Kidney (tissue), 14 donors: ENCODE measurements around the gene EXOC3. TPM values are rescaled to one million over a fixed set of nuclear protein-coding genes. Genes with fewer than 3 reads are reported as not detected.

Experiments used
- DNase-seq, 5 donors: peaks; one replicate each; pipeline ENCODE4 v3.0.0-alpha.2; 2013 to 2020
- FAIRE-seq: peaks from 2 replicates; lab custom pipeline; 2012; peaks lifted over from hg19 to GRCh38; lab: Jason Lieb, UNC
- H3K27ac ChIP-seq, 2 donors: one replicate each; pipeline ENCODE4 v1.7.0; 2013; ENCODE audit warnings: low read depth in 2 of 2, low read length in 2 of 2, inconsistent platforms in 1 of 2
- H3K27me3 ChIP-seq: one replicate; pipeline ENCODE4 v1.7.1; 2013; ENCODE audit warnings: low read length, inconsistent platforms; ENCODE audit not compliant: control insufficient read depth, insufficient read depth
- H3K36me3 ChIP-seq, 3 donors: one replicate each; pipeline versions ENCODE4 v1.7.0 to v1.7.1; 2013; ENCODE audit warnings: low read length in 3 of 3, control low read depth in 1 of 3, inconsistent platforms in 1 of 3; ENCODE audit not compliant: insufficient read depth in 3 of 3, control insufficient read depth in 2 of 3
- H3K4me1 ChIP-seq, 3 donors: one replicate each; pipeline versions ENCODE4 v1.7.0 to v1.7.1; 2013; ENCODE audit warnings: low read length in 3 of 3, inconsistent platforms in 1 of 3, low read depth in 1 of 3; ENCODE audit not compliant: control insufficient read depth in 2 of 3, insufficient read depth in 2 of 3
- H3K4me3 ChIP-seq, 3 donors: one replicate each; pipeline versions ENCODE4 v1.7.0 to v1.8.1; 2013; ENCODE audit warnings: low read length in 3 of 3, control low read depth in 1 of 3, inconsistent platforms in 1 of 3
- H3K9ac ChIP-seq, 3 donors: one replicate each; pipeline versions ENCODE4 v1.7.0 to v1.7.1; 2013; ENCODE audit warnings: low read length in 3 of 3, control low read depth in 1 of 3, inconsistent platforms in 1 of 3
- H3K9me3 ChIP-seq, 3 donors: one replicate each; pipeline versions ENCODE4 v1.7.0 to v1.7.1; 2013; ENCODE audit warnings: low read length in 3 of 3, control low read depth in 1 of 3, inconsistent platforms in 1 of 3; ENCODE audit not compliant: control insufficient read depth in 2 of 3, insufficient read depth in 1 of 3
- intact Hi-C: fragments of 100-400 bp; cut with DNase I; formaldehyde crosslinking; loops from one replicate; pipeline ENCODE4 v1.11.1; 2022
- polyA plus RNA-seq: library from polyadenylated mRNA; stranded (reverse); fragments of 350-450 nt; fragmentation: Illumina TruSeq; extraction: RNeasy Lipid Tissue Mini Kit (QIAGEN cat#74804); gene quantifications from one replicate; pipeline ENCODE4 v1.2.3, GENCODE V29; 2014; ENCODE audit warnings: low read depth, low replicate concordance; ENCODE audit not compliant: insufficient read depth
- total RNA-seq: library from RNA; stranded (reverse); fragmentation: NEBNext Ultra II Directional; extraction: Animal tissue kit (Norgen Biotek cat#: 25700); gene quantifications from one replicate; pipeline ENCODE4 v1.2.1, GENCODE V29; 2021
- TF ChIP-seq, protein P1 (sequence below): IDR thresholded peaks from 3 replicates; pipeline ENCODE4 v1.5.1; 2012; ENCODE audit warnings: mild to moderate bottlenecking, moderate library complexity, borderline replicate concordance; ENCODE audit not compliant: insufficient read depth; ENCODE audit errors: extremely low read depth
- donor health status: control.
- donor health status: control.
- donor health status: control.
- donor health status: control.
- donor health status: control.
- donor health status: DM: yes; HTN: yes; CAD: no.
- donor health status: Normal renal cell carcinoma (clear cell type).

The EXOC3 gene
- total and polyA plus RNA-seq, 2 donors from 2014 or later: 40.5 to 71.5 TPM

DNA sequence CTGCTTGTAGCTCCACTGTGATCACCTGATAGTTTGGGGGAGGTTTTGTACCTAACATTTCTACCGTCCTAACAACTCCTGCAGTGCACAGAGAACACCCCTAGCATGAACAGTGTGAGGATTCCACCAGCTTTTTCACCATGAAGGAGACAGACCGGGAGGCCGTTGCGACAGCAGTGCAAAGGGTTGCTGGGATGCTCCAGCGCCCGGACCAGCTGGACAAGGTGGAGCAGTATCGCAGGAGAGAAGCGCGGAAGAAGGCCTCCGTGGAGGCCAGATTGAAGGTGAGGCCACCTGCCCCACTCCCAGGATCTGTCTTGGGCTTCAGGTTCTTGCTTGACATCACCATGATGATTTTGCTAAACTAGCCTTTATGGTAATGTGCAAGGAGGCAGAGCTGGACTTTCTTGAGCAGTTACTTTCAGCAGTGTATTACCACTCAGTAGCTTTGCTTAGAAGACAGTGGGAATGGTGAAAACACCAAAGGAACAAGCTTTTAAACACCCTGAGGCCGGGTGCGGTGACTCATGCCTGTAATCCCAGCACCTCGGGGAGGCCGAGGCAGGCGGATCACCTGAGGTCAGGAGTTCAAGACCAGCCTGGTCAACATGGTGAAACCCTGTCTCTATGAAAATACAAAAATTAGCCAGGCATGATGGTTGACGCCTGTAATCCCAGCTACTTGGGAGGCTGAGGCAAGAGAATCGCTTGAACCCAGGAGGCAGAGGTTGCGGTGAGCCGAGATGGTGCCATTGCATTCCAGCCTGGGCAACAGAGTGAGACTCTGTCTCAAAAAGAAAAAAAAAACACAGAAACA is 3.3 kb downstream of the EXOC3 start:
- no peak overlapping the region for H3K27ac ChIP-seq
- no peak for DNase-seq
- intact Hi-C loops: loop anchor here (10.0 kb wide), 1 partner anchor 459 kb away; no protein-coding TSS in a partner anchor
- peaks cover 0 to 16% (median 6%) of the 10 kb centered on the region in 3 donors for H3K4me1 ChIP-seq
- no peak overlapping the region for H3K9ac ChIP-seq
- H3K4me3 ChIP-seq: no peak overlapping the region
- no peak for FAIRE-seq
- no peaks in the 10 kb centered on the region for H3K27me3 ChIP-seq
- TF ChIP-seq, protein P1, sequence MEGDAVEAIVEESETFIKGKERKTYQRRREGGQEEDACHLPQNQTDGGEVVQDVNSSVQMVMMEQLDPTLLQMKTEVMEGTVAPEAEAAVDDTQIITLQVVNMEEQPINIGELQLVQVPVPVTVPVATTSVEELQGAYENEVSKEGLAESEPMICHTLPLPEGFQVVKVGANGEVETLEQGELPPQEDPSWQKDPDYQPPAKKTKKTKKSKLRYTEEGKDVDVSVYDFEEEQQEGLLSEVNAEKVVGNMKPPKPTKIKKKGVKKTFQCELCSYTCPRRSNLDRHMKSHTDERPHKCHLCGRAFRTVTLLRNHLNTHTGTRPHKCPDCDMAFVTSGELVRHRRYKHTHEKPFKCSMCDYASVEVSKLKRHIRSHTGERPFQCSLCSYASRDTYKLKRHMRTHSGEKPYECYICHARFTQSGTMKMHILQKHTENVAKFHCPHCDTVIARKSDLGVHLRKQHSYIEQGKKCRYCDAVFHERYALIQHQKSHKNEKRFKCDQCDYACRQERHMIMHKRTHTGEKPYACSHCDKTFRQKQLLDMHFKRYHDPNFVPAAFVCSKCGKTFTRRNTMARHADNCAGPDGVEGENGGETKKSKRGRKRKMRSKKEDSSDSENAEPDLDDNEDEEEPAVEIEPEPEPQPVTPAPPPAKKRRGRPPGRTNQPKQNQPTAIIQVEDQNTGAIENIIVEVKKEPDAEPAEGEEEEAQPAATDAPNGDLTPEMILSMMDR: no peak
- H3K9me3 ChIP-seq: no peaks in the 10 kb centered on the region
- H3K36me3 ChIP-seq: peaks cover 12 to 29% (median 25%) of the 10 kb centered on the region in 3 donors

DNA sequence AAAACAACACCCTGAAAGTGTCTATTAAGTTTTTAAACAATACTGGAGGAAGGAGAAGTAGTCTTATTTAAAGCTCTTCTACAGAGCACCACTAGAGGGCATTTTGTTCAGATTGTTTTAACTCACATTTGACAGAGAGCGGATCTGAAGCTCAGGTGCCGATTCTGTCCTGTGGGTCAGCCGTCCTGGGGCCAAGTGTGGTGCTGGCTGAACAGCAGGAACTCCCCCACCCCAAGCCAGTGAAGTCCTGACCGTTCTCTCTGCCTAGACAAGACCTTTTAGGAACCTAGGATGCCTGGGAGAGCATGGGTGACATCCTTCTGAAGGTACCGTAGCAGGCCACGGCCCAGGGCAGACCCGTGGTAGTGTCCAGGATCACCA is 3.9 kb downstream of the EXOC3 start:
- Histone ChIP-seq H3K4me3 (no peak overlapping the region), H3K9ac (no peak overlapping the region), H3K36me3 (peaks cover 14 to 30% (median 25%) of the 10 kb centered on the region in 3 donors), H3K27me3 (no peaks in the 10 kb centered on the region), H3K9me3 (peaks cover 2 to 4% (median 2%) of the 10 kb centered on the region in 3 donors), H3K4me1 (peaks cover 0 to 16% (median 4%) of the 10 kb centered on the region in 3 donors), H3K27ac (no peak overlapping the region)
- TF ChIP-seq, protein P1: peak; percentile 44
- DNase-seq: peak in 2 of 5 donors; percentile 48 to 54
- intact Hi-C loops: loop anchor here (10.0 kb wide), 1 partner anchor 458 kb away; no protein-coding TSS in a partner anchor
- no peak for FAIRE-seq

DNA sequence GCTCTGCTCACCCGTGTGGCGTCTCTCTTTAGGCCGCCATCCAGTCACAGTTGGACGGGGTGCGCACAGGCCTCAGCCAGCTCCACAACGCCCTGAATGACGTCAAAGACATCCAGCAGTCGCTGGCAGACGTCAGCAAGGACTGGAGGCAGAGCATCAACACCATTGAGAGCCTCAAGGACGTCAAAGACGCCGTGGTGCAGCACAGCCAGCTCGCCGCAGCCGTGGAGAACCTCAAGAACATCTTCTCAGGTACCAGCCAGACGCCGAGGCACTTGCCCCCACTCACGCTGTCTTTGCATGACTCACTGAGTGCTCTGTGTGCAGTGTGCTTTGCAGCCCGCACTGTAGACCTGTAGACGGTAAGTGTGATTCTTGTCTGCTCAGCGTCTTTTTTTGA is 4.5 kb downstream of the EXOC3 start:
- Histone ChIP-seq H3K4me1 (peaks cover 0 to 12% (median 0%) of the 10 kb centered on the region in 3 donors), H3K9me3 (peaks cover 2 to 10% (median 3%) of the 10 kb centered on the region in 3 donors), H3K27me3 (no peaks in the 10 kb centered on the region), H3K36me3 (peaks cover 14 to 31% (median 25%) of the 10 kb centered on the region in 3 donors), H3K9ac (no peak overlapping the region), H3K4me3 (no peak overlapping the region), H3K27ac (no peak overlapping the region)
- TF ChIP-seq, protein P1: no peak
- DNase-seq (no peak), FAIRE-seq (no peak)
- intact Hi-C loops: loop anchor here (10.0 kb wide), 1 partner anchor 457 kb away; no protein-coding TSS in a partner anchor
